ENCODE data around the gene OR52I2.

OR52I2 gene

DNA sequence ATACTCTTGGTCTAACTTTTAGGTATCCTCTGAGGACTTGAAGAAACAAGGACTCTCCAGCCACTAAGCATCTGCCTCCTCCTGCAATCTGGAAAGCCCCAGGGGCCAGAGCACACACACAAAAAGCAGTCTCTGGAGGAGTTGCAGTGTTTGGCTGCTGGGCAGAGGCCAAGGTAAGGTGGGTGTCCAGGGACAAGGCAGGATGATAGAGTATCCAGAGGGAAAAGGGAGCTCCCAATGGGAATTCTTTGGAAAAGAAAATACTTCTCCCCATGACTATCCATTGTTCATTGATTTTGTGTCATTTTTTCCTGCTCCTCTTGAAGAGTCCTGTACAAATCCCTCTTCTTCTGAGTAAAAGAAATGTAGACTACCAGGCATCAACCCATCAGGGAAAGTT lies at the start of gene OR52I2:
Gene OR52I2, plus strand, starts transcription at position 301 of the 400 bp plus-strand sequence.
- DNase-seq, result no peak

GRCh38 chr11:4539603-4540219 lies 41.8 kb upstream of the OR52I2 start:
- peak; percentile 13 for DNase-seq

DNA sequence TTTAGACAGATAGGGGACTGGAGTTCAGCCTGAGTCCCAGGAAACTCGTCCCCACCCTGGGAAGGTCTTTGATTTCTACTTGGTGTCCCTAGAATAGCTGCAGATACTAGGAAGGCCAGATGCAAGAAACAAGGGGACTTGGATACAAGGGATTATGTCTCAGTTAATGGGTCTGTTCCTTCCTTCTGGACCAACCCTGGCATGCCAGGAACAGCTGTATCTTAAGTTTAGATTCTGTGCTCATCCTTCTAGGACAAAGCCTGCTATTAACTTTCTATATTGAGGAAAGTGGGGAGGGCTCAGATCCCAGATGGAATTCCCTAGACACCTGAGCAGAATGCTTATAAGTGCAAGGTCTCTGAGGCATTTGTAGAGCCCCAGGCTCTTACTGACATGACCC lies 40.5 kb upstream of the OR52I2 start:
- no peak for DNase-seq

- DNase-seq, result no peak
These were observed 38.0 kb upstream of the OR52I2 start for GRCh38 chr11:4543561-4543960.

GRCh38 chr11:4544891-4545290 lies 36.7 kb upstream of the OR52I2 start, which contains the start of gene OR52M1:
Gene OR52M1, plus strand, starts transcription at chr11:4545191. Its CDS starts 0 bp downstream, at chr11:4545191.
- DNase-seq, result no peak

DNA sequence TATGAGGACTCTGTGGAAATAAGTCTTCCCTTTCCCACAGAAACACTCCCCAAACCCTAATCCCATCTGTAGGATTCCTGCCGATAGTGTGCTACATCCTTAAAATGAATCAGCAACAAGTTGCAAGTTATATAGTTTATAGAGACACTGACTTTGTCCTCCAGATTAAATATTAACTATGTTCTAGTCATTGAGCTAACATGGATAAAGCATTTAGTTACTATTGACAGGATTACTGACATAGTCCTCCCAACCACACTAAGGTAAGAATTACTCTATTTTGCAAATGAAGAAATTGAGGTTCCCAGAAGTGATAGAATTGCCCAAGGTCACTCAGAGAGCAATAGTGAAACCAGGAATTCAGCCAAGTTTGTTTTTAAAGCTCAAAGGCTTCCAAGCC lies 34.7 kb upstream of the OR52I2 start:
- no peak for DNase-seq

GRCh38 chr11:4547416-4547815 lies 34.1 kb upstream of the OR52I2 start:
- DNase-seq, result no peak

DNA sequence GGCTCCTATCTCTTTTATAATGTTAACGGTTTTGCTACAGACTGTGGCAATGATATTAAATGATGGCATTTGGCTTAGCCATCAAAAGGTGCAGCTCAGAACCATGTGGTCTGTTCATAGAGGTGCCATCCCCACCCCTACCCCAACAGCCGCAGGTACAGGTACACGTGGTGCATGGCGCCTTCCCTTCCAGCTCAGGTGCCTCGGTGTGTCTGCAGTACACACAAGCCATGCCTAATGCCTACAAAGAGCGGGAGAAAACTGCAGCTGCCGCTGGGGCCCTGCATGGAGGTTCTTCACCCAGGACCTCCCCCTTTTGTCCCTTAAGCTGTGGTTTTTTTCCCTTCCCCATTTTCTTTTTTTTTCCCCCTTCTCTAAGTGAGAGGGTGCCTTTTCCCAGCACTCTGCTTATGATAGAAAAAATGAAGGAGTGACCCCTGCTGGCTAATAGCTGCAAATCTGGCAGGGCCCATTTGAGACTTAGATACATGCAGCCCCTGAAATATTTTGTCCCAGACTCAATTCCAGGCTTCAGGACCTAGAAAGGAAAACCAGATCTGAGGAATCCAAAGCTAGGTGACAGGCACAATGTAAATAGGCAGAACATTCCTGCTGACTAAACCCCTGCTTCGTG lies 30.1 kb upstream of the OR52I2 start:
- DNase-seq, result no peak

- no peak for DNase-seq
These were observed 21.8 kb upstream of the OR52I2 start for GRCh38 chr11:4559527-4560440.

DNA sequence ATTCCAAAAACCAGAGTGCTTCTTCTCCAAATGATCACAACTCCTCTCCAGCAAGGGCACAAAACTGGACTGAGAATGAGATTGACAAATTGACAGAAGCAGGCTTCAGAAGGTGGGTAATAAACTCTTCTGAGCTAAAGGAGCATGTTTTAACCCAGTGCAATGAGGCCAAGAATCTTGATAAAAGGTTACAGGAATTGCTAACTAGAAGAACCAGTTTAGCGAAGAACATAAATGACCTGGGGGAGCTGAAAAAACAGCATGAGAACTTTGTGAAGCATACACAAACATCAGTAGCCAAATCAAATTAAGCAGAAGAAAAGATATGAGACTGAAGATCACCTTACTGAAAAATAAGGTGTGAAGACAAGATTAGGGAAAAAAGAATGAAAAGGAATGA lies 21.1 kb upstream of the OR52I2 start:
- no peak for DNase-seq

DNA sequence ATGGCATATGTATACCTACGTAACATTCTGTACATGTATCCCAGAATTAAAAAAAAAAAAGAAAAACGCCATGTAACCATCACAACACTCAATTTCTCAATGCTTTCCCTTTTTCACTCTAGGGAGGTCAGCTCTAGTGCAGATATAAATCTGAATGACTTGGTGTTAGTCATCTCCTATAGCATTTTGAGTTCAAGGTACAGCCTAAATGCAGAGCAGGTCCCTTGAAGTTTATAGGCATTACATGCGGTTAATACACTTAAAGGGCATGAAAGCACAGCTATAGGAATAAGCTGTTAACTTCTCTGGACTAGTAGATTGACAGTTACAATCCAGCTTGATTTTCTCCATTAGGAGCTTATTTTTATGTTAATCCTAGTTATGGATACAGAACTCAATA lies 16.2 kb upstream of the OR52I2 start:
- no peak for DNase-seq

DNA sequence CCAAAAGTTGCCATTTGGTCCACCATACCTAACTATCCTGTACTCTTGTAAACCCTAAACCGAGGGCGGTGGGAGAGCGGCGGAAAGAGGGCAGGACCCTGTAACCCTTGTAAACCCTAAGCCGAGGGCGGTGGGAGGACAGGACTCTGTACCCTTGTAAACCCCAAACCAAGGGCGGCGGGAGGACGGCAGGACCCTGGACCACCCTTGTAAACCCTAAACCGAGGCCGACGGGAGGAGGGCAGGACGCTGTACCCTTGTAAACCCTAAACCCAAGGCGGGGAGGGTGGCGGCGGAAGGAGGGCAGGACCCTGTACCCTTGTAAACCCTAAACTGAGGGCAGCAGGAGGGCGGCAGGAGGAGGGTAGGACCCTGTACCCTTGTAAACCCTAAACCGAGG lies 12.5 kb upstream of the OR52I2 start:
- no peak for DNase-seq

DNA sequence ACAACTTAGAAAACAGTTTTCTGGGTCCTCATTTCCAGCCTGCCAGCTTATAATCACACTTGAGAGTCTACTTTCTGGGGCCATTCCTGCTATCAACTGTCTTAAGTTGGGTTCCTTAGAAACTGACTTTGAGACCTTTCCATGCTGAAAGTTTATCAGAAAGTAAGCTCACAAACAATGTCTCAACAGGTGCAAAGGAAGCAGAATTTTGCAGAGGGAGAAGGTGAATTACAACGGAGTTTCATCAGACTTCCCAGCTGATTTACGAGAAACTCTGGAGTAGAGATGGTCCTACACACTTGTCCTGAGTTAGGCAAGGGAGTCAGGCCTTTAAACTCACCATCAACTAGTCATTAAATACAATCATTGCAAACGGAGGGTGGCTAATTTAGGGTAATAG lies 4.7 kb upstream of the OR52I2 start:
- no peak for DNase-seq

- no peak for DNase-seq
These were observed 3.8 kb upstream of the OR52I2 start for GRCh38 chr11:4577761-4578160.

- DNase-seq, result no peak
These were observed 2.9 kb upstream of the OR52I2 start for GRCh38 chr11:4578624-4579023.

DNA sequence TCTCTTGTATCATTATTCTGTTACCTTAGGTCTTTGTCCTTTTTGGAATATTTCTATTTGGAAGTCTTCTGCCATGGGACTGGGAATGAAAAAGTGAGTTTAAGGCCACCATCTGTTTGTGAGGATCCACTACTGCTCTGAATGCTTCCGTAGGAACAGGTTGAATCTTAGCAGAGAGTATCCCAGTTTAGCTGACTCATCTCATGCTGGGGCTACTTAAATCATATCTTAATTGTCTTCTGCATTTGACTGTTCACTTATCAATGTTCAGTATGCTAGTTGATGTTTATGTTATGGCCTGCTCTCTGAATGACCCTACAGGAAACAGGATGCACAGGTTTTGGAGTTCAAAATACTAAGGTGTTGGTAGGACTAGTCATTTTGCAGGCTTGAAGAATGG lies 1.4 kb upstream of the OR52I2 start:
- no peak for DNase-seq

GRCh38 chr11:4589017-4589416 lies 7.5 kb downstream of the OR52I2 start:
- DNase-seq, result no peak

DNA sequence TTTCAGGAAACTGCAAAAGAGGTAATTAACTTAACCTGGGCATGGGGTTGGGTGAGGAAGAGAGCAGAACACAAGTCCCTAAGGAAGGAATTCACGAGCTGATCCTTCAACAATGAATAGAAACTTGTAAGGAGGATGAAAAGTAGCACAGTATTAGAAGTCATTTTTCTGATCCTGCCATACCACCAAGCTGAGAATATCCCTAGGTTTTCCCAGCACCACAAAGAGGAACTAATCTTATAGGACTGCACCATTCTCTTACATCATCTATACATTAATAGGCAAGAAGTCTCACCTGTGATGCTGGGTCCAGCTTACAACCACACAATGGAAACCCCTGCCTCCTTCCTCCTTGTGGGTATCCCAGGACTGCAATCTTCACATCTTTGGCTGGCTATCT lies 12.2 kb downstream of the OR52I2 start, which contains the start of gene OR52I1:
Gene OR52I1, plus strand, starts transcription at position 301 of the 400 bp plus-strand sequence. Its CDS starts 0 bp downstream, at position 301.
- no peak for DNase-seq

- no peak for DNase-seq
These were observed 23.5 kb downstream of the OR52I2 start for GRCh38 chr11:4605057-4605456.

- no peak for DNase-seq
These were observed 24.9 kb downstream of the OR52I2 start for GRCh38 chr11:4606231-4607015.

DNA sequence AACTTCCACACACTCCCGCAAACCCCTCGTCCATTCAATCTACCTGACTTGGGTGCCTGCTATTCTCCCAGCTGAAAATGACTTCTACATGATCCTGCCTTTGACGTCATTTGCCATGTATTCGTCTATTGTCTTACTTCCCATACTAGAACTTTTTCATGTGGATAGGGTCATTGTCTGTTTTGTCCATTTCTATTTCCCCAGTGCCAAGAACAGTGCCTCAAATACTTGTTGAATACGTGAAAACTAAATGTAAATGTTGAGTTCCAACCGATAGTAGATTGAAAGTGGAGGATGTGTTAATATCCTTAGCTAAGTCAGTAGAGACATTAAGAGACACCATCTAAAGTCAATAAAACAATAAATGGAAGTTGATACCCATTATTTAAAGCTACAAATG lies 25.6 kb downstream of the OR52I2 start:
- no peak for DNase-seq

GRCh38 chr11:4607781-4608666 lies 26.5 kb downstream of the OR52I2 start, which contains the start of gene TRIM68:
Gene TRIM68, minus strand, starts transcription at chr11:4608231. Its CDS starts 2,727 bp downstream, at chr11:4605504.
- peak; percentile 87 for DNase-seq

Measured in amniotic stem cell (primary cell).